K562 (cell line): ENCODE results near the gene PTX3. TPM values are rescaled to one million over a fixed set of nuclear protein-coding genes. Genes with fewer than 3 reads are reported as not detected.

Source experiments
- BMI1 ChIP-seq: fragments of 150-350 bp; IDR thresholded peaks from 2 replicates; pipeline ENCODE4 v1.6.1; 2014; ENCODE audit warnings: low read length
- CEBPG ChIP-seq, 3 experiments: fragments of 200-800 bp in 1 of 3; sonication (Bioruptor generic) in 1 of 3; sonication (generic) in 1 of 3; formaldehyde crosslinking in 1 of 3; IDR thresholded peaks in 2 of 3; conservative IDR thresholded peaks in 1 of 3; 2 replicates each; pipeline versions ENCODE4 v1.6.1 to v1.8.0; 2016 to 2022; ENCODE audit warnings: missing compliant biosample characterization in 2 of 3, missing genetic modification characterization in 2 of 3, mild to moderate bottlenecking in 1 of 3, missing genetic modification reagents in 1 of 3
- COPS2 ChIP-seq: fragments of 450-650 bp; conservative IDR thresholded peaks from 2 replicates; pipeline ENCODE4 v1.6.1; 2016; ENCODE audit warnings: mild to moderate bottlenecking, moderate library complexity
- EP300 ChIP-seq: IDR thresholded peaks from 2 replicates; pipeline ENCODE4 v1.6.1; 2012; ENCODE audit warnings: low read length, improper control_type of control experiment
- EP400 ChIP-seq: fragments of 450-650 bp; IDR thresholded peaks from 2 replicates; pipeline ENCODE4 v1.6.1; 2017; ENCODE audit warnings: antibody characterized with exemption, mild to moderate bottlenecking, moderate library complexity
- HEY1 ChIP-seq: fragments of 250-450 bp; sonication (Bioruptor Pico); IDR thresholded peaks from 2 replicates; pipeline ENCODE4 v1.5.0; 2020; ENCODE audit warnings: mild to moderate bottlenecking, moderate library complexity, borderline replicate concordance
- JUND ChIP-seq, 2 experiments: IDR thresholded peaks; 2 replicates in 1 of 2; 3 replicates in 1 of 2; pipeline ENCODE4 v1.6.1; 2011; ENCODE audit warnings: borderline replicate concordance in 2 of 2, low read depth in 2 of 2, low read length in 2 of 2, improper control_type of control experiment in 1 of 2, missing biosample characterization in 1 of 2, missing genetic modification characterization in 1 of 2, missing genetic modification reagents in 1 of 2
- MEF2A ChIP-seq: IDR thresholded peaks from 2 replicates; pipeline ENCODE4 v1.6.1; 2011; ENCODE audit warnings: low read depth, mild to moderate bottlenecking, low read length, moderate library complexity; ENCODE audit not compliant: control insufficient read depth
- NONO ChIP-seq, 2 experiments: fragments of 200-400 bp in 1 of 2; fragments of 450-650 bp in 1 of 2; formaldehyde crosslinking in 1 of 2; IDR thresholded peaks; 2 replicates each; pipeline ENCODE4 v1.6.1; 2017; ENCODE audit warnings: low read depth in 2 of 2, mild to moderate bottlenecking in 2 of 2, moderate library complexity in 2 of 2, low read length in 1 of 2
- PTBP1 ChIP-seq: fragments of 200-400 bp; formaldehyde crosslinking; IDR thresholded peaks from 2 replicates; pipeline ENCODE4 v1.6.1; 2017; ENCODE audit warnings: low read depth, low read length
- RAD51 ChIP-seq: fragments of 450-650 bp; IDR thresholded peaks from 2 replicates; pipeline ENCODE4 v1.7.1; 2016; ENCODE audit warnings: low read depth, mild to moderate bottlenecking, borderline replicate concordance
- ZFX ChIP-seq: sonication (generic); formaldehyde crosslinking; IDR thresholded peaks from 2 replicates; pipeline ENCODE4 v1.8.0; 2022; ENCODE audit warnings: mild to moderate bottlenecking, missing genetic modification reagents, moderate library complexity
- ZNF431 ChIP-seq: sonication (generic); formaldehyde crosslinking; IDR thresholded peaks from 2 replicates; pipeline ENCODE4 v1.8.0; 2022; ENCODE audit warnings: mild to moderate bottlenecking, missing genetic modification reagents
- ZZZ3 ChIP-seq: fragments of 450-650 bp; IDR thresholded peaks from 2 replicates; pipeline ENCODE4 v1.6.1; 2016; ENCODE audit warnings: antibody characterized with exemption, mild to moderate bottlenecking, moderate library complexity
- polyA plus RNA-seq, 8 experiments: library from polyadenylated mRNA; depleted of rRNA in 4 of 8; stranded (reverse) in 5 of 8; unstranded in 3 of 8; fragments of >200 nt; fragmentation: Nextera tagmentation in 2 of 8; fragmentation: Illumina TruSeq in 1 of 8; extraction: Ambion mirVana in 2 of 8; extraction: Trizol in 1 of 8; gene quantifications; 2 replicates each; pipeline versions ENCODE4 v1.2.1 to v1.2.3, GENCODE V29; 2011 to 2014; ENCODE audit warnings: inconsistent platforms in 1 of 8, missing spikeins in 1 of 8
- total RNA-seq, 7 experiments: library from RNA; depleted of rRNA in 6 of 7; stranded (reverse); fragments of >200 nt in 6 of 7; fragmentation: Illumina TruSeq in 2 of 7; extraction: Trizol in 2 of 7; gene quantifications; 2 replicates each; pipeline versions ENCODE4 v1.2.1 to v1.2.3, GENCODE V29; 2011 to 2021; ENCODE audit warnings: low replicate concordance in 1 of 7
- TF ChIP-seq, protein P1 (sequence below), 3 experiments: fragments of 200-800 bp in 1 of 3; fragments of 250-450 bp in 1 of 3; fragments of 450-650 bp in 1 of 3; sonication (Bioruptor Pico) in 1 of 3; sonication (Bioruptor generic) in 1 of 3; formaldehyde crosslinking in 1 of 3; IDR thresholded peaks; 2 replicates each; pipeline versions ENCODE4 v1.6.1 to v1.8.0; 2016 to 2022; ENCODE audit warnings: mild to moderate bottlenecking in 2 of 3, missing genetic modification characterization in 2 of 3, missing compliant biosample characterization in 1 of 3, moderate library complexity in 1 of 3
- TF ChIP-seq, protein P2 (sequence below): fragments of 250-450 bp; sonication (Bioruptor Pico); IDR thresholded peaks from 2 replicates; pipeline ENCODE4 v1.5.0; 2020; ENCODE audit warnings: mild to moderate bottlenecking, borderline replicate concordance
- TF ChIP-seq, protein P3 (sequence below): fragments of 250-450 bp; sonication (Bioruptor Pico); IDR thresholded peaks from 2 replicates; pipeline ENCODE4 v1.4.0; 2020; ENCODE audit warnings: mild to moderate bottlenecking, moderate library complexity, borderline replicate concordance
- TF ChIP-seq, protein P4 (sequence below): IDR thresholded peaks from 2 replicates; pipeline ENCODE4 v1.6.1; 2011; ENCODE audit not compliant: insufficient read length; ENCODE audit errors: extremely low read depth

Gene PTX3
- total and polyA plus RNA-seq, 9 of the 15 experiments (the other 6 are each of a cell fraction or from before 2014, with no cell fraction given): 0.04 to 0.33 (median 0.15) TPM; not detected in 2

DNA sequence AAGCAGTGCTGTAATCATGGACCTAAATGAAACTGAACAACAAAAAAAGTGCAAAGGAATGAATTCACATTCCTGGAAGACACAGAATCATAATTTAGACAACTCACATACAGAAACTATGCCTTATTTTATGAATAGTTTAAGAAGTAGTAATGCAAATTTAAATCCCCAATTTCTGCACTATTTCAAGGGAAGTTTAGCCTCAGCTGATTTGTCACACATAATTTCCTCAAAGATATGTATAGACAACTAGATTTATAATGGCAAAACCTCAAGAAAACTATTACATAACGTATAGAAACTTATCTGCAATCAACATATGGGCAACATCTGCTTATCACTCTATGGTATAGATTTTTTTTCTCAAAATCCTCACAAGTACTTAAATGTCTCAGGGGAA, 7.8 kb upstream of the PTX3 start (continued):
- TF ChIP-seq, protein P1, sequence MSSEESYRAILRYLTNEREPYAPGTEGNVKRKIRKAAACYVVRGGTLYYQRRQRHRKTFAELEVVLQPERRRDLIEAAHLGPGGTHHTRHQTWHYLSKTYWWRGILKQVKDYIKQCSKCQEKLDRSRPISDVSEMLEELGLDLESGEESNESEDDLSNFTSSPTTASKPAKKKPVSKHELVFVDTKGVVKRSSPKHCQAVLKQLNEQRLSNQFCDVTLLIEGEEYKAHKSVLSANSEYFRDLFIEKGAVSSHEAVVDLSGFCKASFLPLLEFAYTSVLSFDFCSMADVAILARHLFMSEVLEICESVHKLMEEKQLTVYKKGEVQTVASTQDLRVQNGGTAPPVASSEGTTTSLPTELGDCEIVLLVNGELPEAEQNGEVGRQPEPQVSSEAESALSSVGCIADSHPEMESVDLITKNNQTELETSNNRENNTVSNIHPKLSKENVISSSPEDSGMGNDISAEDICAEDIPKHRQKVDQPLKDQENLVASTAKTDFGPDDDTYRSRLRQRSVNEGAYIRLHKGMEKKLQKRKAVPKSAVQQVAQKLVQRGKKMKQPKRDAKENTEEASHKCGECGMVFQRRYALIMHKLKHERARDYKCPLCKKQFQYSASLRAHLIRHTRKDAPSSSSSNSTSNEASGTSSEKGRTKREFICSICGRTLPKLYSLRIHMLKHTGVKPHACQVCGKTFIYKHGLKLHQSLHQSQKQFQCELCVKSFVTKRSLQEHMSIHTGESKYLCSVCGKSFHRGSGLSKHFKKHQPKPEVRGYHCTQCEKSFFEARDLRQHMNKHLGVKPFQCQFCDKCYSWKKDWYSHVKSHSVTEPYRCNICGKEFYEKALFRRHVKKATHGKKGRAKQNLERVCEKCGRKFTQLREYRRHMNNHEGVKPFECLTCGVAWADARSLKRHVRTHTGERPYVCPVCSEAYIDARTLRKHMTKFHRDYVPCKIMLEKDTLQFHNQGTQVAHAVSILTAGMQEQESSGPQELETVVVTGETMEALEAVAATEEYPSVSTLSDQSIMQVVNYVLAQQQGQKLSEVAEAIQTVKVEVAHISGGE (CRISPR knock-in tag; IDR thresholded peaks at IDR 0.05): 0 out of 6 replicates have a peak, but pooled peaks of 1 of the 3 experiments have one; percentile 30
- TF ChIP-seq COPS2 (no peak), MEF2A (no peak), PTBP1 (no peak), ZNF431 (CRISPR knock-in tag) (no peak), RAD51 (no peak), CEBPG (CRISPR knock-in tag; IDR thresholded peaks at IDR 0.05) (no peak), CEBPG (tag; conservative IDR thresholded peaks at IDR 0.05 in 1 of 2, IDR thresholded peaks at IDR 0.05 in 1 of 2) (0 out of 4 replicates have a peak, but pooled peaks of 1 of the 2 experiments have one; percentile 15), EP300 (0 out of 2 replicates have a peak, but pooled peaks have one; percentile 14), NONO (IDR thresholded peaks at IDR 0.05; ENCODE audit: low read depth in 2 of 2, low read length in 1 of 2) (no peak), HEY1 (no peak), JUND (IDR thresholded peaks at IDR 0.05; ENCODE audit: borderline replicate concordance, low read depth, low read length) (no peak), JUND (tag; IDR thresholded peaks at IDR 0.05; ENCODE audit: borderline replicate concordance, low read depth, low read length) (no peak), ZZZ3 (no peak), ZFX (CRISPR knock-in tag) (no peak), EP400 (no peak), BMI1 (no peak)
- TF ChIP-seq, protein P2, sequence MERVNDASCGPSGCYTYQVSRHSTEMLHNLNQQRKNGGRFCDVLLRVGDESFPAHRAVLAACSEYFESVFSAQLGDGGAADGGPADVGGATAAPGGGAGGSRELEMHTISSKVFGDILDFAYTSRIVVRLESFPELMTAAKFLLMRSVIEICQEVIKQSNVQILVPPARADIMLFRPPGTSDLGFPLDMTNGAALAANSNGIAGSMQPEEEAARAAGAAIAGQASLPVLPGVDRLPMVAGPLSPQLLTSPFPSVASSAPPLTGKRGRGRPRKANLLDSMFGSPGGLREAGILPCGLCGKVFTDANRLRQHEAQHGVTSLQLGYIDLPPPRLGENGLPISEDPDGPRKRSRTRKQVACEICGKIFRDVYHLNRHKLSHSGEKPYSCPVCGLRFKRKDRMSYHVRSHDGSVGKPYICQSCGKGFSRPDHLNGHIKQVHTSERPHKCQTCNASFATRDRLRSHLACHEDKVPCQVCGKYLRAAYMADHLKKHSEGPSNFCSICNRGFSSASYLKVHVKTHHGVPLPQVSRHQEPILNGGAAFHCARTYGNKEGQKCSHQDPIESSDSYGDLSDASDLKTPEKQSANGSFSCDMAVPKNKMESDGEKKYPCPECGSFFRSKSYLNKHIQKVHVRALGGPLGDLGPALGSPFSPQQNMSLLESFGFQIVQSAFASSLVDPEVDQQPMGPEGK (CRISPR knock-in tag): no peak
- TF ChIP-seq, protein P3, sequence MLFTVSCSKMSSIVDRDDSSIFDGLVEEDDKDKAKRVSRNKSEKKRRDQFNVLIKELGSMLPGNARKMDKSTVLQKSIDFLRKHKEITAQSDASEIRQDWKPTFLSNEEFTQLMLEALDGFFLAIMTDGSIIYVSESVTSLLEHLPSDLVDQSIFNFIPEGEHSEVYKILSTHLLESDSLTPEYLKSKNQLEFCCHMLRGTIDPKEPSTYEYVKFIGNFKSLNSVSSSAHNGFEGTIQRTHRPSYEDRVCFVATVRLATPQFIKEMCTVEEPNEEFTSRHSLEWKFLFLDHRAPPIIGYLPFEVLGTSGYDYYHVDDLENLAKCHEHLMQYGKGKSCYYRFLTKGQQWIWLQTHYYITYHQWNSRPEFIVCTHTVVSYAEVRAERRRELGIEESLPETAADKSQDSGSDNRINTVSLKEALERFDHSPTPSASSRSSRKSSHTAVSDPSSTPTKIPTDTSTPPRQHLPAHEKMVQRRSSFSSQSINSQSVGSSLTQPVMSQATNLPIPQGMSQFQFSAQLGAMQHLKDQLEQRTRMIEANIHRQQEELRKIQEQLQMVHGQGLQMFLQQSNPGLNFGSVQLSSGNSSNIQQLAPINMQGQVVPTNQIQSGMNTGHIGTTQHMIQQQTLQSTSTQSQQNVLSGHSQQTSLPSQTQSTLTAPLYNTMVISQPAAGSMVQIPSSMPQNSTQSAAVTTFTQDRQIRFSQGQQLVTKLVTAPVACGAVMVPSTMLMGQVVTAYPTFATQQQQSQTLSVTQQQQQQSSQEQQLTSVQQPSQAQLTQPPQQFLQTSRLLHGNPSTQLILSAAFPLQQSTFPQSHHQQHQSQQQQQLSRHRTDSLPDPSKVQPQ: no peak
- TF ChIP-seq, protein P4, sequence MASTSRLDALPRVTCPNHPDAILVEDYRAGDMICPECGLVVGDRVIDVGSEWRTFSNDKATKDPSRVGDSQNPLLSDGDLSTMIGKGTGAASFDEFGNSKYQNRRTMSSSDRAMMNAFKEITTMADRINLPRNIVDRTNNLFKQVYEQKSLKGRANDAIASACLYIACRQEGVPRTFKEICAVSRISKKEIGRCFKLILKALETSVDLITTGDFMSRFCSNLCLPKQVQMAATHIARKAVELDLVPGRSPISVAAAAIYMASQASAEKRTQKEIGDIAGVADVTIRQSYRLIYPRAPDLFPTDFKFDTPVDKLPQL: no peak
